Fibroblast of skin of scalp (primary cell): Measurements from ENCODE around the gene ABAT.
"Not testable (repeated sequence)": the region's sequence is repeated elsewhere in the genome, so short reads cannot be mapped to it uniquely, and the experiment has no call there.

Source experiments
- DNase-seq: peaks from one replicate; pipeline ENCODE4 v3.0.0-alpha.2; 2013

ABAT gene

DNA sequence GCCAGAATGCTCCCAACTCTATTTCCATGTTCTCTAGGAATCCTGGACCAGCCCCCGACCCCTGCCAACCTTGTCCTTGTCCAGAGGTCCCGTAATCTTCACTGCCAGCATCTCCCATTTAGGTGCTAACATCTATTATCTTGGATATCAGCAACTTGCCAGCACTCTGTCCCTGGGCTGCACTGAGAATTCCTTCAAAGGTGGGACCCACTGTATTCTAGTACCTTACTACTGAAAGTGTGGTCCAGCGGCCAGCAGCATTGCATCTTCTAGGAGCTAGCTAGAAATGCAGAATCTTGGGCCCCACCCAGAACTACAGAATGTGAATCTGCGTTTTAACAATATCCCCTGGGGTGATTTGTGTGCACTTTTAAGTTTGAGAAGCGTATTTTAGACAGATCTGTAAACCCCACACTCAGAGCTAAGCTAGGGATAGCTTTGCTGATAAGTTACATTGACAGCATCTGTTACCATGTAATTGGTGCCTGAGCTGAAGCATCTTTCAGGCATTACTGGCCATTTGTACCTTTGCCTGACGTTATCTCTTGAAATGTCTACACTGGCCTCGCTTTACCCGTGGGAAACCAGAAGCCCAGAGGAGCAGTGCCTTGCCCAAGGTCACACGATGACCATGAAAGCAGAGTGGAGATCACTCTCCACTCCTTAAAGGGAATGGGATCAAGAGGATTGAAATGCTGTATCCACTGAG, 8.3 kb downstream of the ABAT start:
- DNase-seq, result no peak

DNA sequence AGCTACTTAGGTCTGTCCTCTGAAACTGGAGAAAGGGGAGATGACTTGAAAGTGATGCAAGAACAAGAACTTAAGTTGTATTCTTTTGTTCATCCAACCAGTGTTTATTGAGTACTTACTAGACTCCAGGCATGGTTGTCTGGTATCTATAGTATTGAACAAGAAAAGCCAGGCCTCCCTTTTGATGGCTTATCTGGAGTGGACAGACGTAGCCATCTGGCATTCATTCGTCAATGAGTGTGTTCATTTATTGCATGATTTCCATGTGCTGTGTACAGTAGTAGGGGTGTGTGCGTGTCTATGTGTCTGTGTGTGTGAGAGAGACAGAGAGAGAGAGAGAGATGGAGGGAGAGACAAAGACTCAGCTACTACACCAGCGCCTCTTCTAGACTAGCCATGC, 9.2 kb downstream of the ABAT start:
- DNase-seq, result no peak

GRCh38 chr16:8685617-8686016, 11.2 kb downstream of the ABAT start:
- no peak for DNase-seq

DNA sequence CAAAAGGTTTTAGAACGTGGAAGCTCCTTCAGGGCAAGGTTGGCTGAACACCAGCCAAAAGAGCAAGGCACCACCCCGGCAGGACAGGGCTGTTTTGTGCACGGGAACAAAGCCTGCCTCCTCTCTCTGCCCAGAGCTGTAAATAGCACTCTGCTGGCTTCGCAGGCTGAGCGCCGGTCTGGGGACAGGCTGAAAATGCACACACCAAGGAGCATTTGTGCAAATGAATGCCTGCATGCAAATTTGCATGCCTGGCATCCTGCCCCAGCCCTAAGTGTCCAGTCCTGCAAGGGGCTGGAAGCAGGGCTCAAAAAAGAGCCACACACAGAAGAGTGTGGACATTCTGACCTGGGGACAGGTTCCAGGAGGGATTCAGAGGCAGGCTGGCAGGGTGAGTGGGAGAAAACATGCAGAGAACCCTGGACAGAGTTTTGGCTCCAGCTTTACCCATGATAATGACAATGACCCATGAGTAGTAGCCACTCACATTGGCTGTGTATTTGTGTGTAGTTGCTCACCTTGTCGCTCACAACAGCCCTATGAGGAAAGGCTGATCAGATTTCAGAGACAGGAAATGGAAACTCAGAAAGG, 11.7 kb downstream of the ABAT start:
- DNase-seq, result no peak

DNA sequence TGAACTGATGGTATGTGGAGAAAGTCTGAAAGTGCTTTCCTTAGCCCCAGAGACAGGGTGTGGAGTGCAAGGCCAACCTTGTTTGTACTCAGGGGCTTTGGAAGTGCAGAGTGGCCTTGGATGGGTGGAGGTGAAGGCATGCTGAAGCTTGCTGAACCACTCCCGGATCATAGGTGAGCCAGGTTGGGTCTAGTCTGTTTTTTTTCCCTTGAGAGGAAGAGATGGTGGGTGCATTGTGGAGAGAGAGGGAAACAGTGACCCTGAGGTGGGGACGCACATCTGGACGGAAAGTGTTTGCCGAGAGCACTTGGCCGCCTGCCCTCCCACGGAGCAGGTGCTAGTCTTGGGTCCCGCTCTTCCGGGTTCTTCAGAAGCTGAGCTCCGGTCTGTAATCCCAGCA, 12.5 kb downstream of the ABAT start:
- no peak for DNase-seq

DNA sequence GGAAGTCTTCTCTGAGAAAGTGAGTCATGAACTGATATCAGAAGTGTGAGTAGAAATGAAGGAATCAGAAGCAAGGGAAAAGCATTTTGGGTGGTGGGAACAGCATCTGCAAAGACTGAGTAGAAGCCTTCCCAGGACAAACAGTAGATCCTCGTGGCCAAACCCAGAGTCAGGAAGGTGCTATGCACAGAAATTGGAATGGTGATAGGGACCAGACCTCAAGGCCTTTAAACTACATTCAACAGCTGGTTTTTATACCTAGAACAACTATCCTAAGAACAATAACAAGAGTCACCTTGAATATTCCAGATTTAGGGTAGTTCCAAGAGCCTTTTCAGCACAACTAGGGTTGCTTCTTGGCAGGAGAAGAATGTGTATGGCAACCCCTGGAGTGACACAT, 15.3 kb downstream of the ABAT start:
- no peak for DNase-seq

DNA sequence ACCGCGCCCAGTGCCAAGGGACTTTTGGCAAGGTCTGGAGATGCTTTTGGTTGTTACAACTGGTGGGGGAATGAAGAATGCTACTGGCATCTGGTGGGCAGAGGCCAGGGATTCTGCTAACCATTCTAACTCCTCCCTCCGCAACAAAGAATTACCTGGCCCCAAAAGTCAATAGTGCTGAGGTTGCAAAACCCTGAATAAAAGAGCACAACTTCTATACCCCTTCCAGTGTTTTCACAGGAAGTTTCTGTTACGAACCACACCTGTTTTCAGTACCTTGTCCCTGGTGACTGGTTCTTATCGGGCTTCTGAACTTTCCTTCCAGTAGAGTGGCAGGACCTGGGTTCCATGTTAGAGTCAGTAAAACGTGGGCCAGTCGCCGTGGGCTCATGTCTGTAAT, 17.3 kb downstream of the ABAT start:
- DNase-seq, result no peak

DNA sequence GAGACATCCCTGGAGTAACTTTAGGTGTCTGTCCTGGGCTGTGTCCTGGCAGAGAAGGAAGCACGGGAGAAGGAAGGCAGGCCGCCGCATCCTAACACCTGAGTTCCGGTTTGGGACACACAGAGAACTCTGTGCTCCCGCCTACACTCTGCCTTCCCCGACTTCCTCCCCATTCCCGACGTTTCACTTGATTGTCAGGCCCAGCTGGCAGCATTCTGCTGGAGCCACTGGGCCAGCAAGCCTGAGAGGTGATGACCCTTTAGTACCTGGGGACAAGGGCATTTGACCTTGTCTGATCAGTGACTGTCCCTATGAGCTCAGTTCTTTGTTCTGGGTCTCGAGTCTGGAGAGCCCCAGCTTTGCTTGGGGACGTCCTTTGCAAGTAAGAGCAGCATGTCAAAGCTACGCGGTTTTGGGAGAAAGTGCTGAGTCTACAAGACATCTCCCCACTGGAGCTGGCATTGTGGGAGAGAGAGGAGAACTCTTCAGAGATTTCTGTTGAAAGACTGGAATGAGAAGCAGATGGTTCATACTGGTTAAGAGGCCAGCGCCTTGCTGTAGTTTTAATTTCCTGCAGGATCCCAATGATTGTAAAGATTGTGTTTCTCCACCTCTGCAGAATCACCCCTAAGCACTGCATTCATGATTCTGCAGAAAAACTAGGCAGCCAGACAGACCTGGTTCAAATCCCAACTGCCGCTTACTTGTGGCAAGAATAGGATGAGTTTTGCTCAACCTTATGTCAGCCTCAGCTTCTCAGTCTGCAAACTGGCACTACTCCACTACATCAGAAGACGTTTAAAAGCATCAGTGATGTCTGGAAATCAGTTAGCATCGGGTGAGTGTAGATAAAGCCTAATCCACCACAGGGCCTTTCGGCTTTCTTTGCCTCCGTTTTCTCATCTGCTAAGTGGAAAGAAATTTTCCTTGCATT, 20.6 kb downstream of the ABAT start:
- no peak for DNase-seq

- no peak for DNase-seq
Observed at GRCh38 chr16:8696880-8697279, 22.5 kb downstream of the ABAT start.

DNA sequence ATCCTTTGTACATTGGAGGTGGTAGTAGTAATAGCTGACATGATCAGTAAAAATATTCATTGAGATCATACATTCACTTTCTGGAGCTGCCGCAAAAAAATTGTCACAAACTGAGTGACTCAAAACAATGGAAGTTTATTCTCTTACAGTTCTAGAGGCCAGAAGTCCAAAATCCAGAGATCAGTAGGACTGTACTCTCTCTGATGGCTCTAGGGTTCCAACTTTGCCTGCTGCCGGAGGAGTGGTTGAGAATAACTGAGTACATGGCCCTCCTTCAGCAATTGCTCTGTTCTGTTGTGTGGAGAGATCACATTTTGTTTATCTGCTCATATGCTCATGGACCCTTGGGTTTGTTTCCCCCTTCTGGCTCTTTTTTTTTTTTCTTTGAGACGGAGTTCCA, 23.5 kb downstream of the ABAT start:
- DNase-seq, result no peak

- no peak for DNase-seq
Observed at GRCh38 chr16:8703693-8704092, 29.3 kb downstream of the ABAT start.

DNA sequence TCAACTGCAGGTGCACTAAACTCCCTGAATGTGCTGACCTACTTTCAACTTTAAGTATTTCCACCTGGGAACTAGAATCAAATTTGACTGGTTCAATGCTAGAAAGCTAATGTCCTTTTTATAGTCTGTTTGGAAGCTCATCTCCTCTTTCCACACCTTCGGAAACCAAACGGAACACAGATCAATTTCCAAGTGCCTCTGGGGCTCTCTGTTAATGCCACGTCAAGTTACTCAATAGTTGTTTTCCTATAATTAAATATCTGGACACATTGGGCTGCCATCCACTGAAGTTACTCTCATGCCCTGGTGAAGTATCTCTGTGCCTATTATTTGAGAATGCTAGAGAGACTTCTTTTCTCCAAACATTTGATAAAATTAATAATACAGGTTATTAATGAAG, 29.7 kb downstream of the ABAT start:
- DNase-seq, result no peak

DNA sequence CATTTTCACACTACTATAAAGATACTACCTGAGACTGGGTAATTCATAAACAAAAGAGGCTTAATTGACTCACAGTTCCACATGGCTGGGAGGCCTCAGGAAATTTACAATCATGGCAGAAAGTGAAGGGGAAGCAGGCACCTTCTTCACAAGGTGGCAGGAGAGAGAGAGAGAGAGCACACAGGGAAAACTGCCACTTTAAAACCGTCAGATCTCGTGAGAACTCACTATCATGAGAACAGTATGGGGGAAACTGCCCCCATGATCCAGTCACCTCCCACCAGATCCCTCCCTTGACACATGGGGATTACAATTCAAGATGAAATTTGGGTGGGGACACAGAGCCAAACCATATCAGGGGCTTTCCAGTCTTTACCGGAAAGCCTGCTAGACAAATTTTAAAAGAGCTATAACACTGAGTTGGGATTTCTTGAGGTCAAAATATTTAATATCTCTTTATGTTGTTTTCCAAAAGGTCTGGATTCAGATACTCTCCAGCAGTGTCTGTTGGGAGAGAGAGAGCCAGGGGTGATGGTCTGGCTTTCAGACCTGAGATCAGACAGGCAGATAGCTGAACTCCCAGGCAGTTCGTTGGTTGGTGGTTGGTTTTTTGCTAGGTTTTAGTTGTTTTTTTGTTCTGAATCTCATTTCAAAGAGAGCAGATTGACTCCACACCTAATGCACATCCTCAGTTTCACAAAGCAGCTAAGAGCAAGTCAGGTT, 30.8 kb downstream of the ABAT start:
- not testable (repeated sequence) for DNase-seq

DNA sequence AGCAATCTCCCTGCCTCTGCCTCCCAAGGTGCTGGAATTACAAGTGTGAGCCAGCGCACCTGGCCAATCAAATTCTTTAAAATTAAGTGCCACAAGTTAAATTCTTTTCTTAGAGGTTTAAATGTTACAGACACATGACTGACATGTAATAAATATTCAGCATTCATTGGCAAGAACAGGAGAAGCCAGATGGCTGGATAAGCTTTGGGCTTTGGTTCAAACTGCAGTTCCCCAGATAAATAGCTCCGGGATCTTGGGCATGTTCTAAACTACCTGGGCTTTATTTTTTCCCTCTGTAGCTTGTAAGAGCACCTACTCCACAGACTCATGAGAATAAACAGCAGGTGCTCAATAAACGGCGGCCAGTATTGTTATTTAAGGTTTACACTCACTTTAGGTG, 34.1 kb downstream of the ABAT start:
- no peak for DNase-seq

GRCh38 chr16:8712589-8713361, 38.4 kb downstream of the ABAT start:
- DNase-seq, result no peak

DNA sequence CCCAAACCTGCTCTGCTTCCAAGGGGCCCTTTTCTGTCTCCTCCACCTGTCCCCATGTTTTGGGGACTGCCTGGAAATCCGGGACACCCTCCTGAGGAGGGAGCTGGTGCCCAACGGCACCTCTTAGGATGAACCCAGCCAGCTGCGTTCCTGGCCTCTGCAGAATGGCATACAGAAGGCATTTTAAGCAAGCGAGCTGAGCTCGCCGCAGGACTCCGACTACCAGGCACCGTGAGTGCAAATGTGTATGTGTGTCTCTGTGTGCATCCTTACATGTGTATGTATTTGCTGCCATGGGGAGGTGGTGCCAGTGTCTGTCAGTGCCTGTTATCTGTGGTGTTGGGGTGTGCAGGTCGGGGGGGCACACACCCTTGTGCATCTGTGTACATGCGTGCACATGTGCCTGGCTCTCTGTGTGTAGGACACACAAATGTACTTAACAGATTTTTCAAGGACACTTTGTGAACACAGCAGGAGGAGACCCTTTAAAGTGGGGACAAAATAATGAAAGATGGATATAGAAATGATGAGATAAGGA, 39.3 kb downstream of the ABAT start:
- no peak for DNase-seq

GRCh38 chr16:8714174-8714573, 39.8 kb downstream of the ABAT start:
- DNase-seq, result no peak

DNA sequence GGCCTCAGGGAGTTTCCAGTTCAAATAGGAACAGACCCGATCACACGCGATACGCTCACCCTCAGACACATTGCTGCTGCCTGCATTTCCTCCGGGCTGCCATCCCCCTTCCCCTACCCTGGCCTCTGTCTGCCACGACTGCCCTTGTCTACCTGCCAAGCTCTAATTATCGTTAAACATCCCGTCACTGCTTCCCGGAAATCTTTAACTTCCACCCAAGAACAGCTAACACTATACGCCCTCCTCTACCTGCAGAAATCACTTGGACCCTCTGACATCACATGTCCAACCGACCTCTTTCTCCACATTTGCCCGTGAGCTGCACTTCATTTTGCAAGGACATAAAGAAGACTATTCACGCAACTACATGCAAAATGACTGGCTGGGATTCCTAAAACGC, 40.4 kb downstream of the ABAT start:
- DNase-seq, result no peak

DNA sequence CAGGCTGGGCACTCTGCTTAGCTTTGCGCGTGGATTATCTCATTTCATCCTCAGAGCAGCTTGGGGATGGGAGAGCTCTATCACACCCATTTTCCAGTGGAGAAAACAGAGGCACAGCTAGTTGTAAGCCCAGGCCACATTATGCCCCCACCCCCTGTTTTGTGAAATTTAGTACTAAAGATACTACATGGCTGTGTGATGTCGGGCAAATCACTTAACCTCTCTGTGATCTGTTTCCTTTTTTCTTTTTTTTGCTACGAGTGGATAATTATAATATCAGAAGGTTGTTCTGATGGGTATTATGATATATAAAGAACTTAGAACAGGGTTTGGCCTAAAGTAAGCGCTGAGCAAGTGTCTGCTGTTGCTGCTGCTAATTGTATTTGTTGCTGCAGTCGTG, 41.6 kb downstream of the ABAT start:
- DNase-seq, result no peak

- DNase-seq, result no peak
Observed at GRCh38 chr16:8716592-8716991, 42.2 kb downstream of the ABAT start.

- no peak for DNase-seq
Observed at GRCh38 chr16:8717469-8717868, 43.1 kb downstream of the ABAT start.

DNA sequence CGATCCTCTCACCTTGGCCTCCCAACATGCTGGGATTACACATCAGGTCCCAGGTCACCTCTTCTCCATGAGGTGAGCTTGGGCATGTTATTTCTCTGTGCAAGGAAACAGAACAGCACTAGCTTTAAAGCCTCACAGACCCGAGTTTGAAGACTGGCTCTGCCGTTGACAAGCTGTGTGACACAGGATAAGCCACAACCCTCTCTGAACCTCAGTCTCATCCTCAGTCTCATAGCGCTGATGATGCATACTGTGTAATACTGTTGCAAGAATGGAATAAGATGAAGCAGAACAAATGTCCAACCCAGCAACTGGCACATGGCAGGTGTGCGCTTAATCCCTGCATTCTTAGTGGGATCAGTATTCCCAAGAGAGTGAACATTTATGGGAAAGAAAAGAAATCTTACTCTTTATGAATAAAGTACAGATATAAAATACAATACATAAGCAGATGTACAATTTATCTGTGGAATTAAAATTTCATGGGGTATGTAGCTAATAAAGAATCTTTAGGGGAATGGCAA, 43.5 kb downstream of the ABAT start:
- no peak for DNase-seq
